Activated effector memory CD4-positive, alpha-beta T cell treated with anti-CD3 and anti-CD28 coated beads, Interleukin-2, amount 50 U/mL, for 16 hours (primary cell): Measurements from ENCODE around the gene NEUROG1.

ENCODE experiments used
- DNase-seq: peaks from one replicate; pipeline ENCODE4 v3.0.0-alpha.2; 2020

NEUROG1 gene, protein sequence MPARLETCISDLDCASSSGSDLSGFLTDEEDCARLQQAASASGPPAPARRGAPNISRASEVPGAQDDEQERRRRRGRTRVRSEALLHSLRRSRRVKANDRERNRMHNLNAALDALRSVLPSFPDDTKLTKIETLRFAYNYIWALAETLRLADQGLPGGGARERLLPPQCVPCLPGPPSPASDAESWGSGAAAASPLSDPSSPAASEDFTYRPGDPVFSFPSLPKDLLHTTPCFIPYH

DNA sequence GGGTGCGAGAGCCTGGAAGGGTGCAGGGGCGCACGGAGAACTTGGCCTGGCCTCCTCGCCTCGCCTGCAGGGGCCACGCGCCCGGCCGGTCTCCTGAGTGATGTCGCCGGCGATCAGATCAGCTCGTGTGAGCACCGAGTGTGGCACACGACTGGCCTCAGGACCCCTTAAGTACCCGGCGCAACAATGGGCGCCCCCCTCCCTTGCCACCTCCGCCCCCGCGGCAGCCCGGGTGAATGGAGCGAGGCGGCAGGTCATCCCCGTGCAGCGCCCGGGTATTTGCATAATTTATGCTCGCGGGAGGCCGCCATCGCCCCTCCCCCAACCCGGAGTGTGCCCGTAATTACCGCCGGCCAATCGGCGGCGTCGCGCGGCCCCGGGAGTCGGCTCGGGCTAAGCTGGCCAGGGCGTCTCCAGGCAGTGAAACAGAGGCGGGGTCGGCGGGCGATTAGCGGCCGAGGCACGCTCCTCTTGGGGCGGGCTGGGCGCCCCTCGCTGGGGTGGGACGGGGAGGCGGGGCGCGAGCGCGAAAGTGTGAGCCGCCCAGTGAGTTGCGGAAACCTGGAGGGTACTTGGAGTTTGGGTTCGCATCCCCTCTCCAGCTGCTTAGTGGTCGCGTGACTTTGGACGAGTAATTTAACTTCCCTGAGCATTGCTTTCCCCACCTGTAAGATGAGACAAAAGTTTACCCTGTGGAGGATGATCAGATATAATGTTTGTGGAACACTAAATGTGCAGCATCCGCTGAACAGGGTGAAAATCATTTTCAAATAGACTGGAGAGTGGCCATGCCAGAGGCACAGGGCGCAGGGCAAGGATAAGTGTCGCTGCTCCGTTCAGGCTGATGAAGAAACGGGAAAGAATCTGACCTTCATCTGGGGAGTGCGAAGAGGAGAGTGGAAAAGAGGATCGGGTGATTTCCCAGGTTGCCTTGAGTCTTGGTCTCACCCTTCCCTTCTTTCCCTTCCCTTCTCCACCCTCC is at the start of gene NEUROG1:
NEUROG1 (minus strand) TSS at position 145 of the 982 bp plus-strand sequence. CDS start 274 bp downstream, outside the sequence.
- DNase-seq, result no peak

DNA sequence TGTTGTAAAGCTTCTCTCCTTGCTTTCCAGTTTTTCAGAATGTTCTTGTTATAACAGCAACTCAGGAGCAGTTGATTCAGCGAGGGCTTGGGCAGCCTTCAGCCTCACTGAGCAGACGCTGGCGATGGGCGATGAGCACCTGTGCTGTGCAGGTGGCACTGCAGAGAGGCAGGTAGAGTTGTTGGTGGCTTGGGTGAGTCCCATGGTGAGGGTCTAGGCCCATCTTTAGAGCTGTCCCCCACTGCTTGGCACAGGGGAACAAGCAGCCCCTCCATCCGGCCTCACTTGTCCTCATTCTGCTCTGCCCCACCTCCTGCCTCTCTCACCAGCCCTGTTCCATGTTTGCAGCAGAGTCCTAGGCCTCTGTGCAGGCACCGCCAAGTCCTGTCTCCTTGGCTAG is 49.2 kb upstream of the NEUROG1 start:
- DNase-seq, result no peak

DNA sequence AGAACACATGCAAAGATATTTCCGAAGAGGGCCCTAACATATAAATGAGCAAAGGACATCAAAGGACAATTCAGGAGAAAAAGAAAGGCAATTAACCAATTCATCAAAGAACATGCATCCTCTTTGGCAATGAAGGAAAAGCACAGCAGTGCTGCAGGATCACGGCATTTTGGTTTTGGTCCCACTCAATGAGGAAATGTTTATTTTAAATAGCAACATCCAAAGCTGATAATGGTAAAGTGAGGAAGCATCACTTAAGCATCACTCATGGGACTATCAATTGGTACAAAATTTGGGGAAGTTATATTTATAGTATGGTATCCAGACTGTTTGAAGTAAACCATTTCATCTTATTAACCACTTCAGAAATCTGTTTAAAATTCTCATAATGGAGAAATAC is 48.5 kb upstream of the NEUROG1 start:
- DNase-seq, result no peak

DNA sequence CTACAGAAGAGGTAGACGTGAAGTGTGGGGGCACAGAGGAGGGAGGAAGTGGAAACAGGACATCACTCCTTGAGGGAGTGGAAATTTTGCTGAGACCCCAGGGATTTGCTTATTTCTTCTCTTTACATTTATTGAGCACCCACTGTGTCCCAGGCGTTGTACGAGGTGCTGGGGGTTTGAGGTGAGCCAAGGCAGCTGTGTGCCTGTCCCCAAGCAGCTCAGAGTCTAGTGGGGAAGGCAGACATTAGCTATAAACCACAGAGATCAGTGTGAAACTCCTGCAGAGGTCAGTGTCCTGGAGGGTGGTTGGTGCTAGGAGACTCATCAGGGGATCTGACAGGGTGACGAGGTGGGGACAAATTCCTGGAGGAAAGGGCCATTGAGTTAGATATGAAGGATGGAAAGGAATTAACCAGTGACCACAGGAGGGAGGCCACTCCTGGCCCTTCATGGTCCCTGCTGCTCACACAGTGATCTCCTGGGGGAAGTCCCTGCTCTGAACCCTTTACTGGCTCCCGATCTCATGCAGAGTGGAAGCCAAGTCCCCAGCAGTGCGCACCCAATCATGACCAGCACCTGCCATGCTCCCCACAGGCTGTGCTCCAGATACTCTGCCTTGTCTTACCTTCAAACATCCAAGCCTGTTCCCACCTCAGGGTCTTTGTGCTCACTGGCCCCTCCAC is 46.5 kb upstream of the NEUROG1 start:
- no peak for DNase-seq

DNA sequence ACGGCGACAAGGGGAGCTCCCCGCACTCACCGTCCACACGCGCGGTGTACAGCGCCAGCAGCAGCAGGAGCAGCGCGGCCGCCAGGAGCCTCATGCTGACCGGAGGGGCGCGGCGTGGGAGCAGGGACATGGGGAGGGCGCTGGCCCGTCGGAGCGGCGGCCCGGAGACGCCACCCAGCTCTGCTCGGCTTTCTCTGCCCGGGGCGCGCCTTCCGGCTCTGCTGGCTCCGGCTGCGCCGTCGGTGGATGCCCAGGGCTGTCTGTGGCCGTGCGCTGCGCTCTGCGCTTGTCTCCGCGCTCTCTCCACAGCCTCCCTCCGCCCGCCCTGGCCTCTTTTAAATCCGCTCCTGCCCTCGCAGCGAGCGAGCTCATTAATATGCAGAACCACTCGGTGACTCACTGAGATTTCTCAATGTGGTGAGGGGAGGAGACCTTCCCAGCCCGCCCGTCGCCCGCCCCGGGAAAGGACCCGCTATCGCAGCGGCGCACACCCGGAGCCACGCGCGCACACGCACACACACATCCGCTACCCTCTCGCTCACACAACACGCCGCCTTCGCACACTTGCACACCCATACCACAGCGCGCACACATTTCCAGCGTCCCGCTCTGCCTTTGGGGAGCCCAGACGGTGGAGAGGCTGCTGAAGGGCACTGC is 43.0 kb upstream of the NEUROG1 start, which contains the start of gene CXCL14:
CXCL14 (minus strand) TSS at position 307 of the 657 bp plus-strand sequence; CDS start at position 94, 213 bp downstream.
- DNase-seq, result no peak

DNA sequence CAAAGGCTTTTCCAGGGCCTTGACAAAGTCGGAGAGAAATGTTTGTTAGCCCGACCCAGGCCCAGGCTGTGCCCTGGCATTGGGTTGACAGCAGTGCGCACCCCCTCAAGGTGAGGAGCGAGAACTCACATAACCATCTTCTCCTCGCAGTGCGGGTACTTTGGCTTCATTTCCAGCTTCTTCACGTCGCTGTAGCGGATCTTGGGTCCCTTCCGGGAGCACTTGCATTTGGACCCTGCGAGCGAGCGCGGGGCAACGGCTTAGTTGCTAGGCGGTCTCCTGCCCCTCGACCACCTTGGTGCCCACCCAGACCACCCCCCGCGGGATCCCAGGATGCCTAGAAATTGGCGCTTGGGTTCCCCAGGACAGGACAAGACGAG is 42.5 kb upstream of the NEUROG1 start:
- no peak for DNase-seq

DNA sequence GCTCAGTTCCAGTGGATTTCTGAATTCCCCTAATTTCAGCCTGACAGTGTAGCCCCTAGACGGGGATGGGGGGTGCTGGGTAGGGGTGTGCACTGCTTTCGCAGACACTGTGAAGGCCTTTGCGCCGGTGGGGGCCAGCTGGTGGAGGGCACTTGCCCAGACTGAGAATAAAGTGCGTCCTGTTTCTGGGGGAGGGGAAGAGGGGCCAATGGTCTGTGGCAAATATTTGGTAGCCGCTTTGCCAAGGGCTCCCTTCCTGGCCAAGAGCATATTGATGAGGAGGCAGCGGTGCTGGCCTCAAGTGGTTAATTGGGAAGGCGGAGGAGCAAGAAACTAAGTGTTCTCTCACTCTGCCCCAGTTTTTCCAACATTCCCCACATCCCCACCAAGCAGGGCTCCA is 41.7 kb upstream of the NEUROG1 start:
- DNase-seq, result no peak

DNA sequence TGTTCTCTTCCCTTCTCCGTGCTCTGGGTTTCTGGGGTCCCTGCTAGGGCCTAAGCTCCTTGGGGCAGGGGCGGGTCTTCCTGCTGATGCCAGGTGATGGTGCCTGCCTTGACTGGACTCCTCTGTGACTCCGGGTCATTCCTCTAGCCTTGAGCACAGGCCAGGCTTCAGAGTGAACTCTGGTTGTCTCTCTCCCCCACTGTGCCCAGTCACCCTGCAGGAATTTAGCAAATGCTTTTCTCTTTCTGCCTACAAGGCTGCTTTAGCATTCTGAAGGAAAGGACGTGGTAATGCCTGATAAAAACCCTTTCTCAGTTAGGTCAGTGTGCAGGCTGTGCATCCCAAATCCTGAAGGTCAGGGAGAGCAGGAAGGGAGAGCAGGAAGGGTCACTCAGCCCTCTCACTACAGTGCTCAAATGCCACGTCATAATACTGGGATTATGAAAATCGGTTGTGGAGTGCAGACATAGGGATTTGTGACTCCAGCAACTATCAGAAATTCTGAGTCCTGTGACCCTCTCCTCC is 40.4 kb upstream of the NEUROG1 start:
- DNase-seq, result no peak

DNA sequence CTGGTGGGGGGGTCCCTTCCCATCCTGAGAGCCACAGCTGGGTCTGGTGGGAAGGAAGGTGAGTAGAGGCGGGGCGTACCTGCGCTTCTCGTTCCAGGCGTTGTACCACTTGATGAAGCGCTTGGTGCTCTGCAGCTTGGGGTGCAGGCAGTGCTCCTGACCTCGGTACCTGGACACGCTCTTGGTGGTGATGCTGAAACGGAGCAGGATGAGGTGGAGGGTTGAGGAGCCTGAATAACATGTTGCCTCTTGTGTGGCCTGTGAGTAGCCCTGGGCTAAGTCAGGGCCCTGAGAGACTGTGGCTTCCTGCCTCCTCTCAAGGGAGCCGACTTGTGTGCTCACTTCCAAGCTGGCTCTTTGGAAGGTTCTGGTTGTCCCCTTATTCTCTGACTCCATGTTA is 38.7 kb upstream of the NEUROG1 start:
- DNase-seq, result no peak

DNA sequence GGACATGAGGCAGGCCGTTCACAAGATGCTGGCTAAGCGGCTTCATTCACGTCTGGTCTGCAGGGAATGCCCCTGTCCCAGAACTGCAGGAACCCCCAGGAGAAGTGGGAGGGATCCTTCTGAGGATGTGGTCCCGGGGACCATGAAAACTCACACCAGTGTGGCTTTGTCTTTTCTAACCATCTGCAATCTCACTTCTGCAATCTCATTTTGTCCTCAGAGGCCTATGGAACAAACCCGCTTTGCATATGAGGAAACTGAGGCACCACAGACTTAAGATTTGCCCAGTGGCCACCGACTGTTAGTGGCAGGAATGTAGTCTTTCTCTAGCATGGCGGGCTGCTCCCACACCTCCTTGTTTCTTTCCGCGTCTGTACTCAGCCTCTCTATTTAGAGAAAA is 36.1 kb upstream of the NEUROG1 start:
- DNase-seq, result no peak

DNA sequence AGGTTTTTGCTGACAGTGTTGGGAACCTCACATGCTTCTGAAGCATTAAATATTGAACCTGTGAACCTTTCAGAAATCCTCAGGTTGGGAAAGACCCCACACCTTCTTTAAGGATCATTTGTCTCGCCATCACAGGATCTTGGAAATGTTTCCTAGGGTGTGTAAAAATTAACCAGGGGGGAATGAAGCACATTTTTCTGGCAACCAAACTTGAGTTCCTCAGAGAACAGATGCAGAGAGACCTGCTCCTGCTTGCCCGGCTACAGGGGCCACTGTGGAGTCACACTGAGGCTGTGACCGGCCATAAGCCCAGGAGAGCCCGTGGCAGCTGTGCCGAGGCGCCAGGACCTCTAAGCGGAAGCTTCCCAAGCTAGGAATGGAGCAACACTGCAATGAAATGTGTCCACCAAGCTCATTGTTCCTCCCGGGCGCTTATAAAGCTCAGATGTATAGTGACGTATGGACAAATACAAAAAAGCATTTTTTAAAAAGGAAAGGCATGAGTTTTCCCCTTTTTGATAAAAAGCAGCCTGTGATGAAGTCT is 35.4 kb upstream of the NEUROG1 start:
- no peak for DNase-seq

DNA sequence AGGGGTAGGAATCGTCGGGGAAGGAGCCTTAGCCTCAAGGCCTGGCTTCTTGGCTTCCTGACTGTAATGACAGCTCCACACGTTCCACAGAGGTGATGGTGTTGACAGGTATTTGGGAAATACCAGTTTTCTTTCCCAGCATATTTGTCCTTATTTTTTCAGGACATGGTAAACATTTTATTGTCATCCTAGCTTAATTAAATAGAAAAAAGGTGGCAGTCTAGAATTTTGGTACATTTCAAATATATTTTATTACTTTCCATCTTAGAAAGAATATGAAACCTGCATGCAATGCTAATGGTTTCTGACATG is 34.6 kb upstream of the NEUROG1 start:
- no peak for DNase-seq

DNA sequence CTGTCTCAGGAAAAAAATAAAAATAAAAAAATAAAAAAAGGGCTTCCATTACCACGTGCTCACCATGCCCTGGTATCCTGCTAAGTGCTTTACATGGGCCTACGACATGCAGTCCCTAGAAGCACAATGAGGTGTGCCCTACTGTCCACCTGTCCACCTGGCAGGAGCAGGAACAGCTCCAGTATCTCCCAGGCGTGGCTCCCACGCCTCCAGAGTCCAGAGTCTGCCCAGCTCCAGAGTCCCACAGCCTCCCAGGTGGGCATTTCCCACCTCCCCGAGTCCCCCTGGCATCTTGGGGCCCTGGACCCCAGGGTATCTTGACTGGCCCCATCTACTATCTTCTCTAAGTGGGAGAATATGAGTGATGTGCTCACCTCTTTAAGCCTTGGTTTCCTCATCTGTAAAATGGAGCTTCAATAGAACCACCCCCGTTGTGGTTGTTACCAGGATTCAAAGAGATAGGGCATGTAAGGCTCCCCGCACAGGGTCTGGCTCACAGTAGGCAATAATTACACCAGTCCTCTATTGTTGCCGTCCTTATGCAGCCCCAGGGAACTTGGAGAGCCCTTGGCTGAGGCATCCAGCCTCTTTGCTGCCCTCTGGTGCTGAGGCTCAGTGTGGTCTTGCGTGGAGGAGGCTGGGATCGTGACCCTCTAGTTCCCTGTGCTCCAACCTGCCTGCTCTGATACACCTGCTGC is 34.1 kb upstream of the NEUROG1 start:
- DNase-seq, result no peak

DNA sequence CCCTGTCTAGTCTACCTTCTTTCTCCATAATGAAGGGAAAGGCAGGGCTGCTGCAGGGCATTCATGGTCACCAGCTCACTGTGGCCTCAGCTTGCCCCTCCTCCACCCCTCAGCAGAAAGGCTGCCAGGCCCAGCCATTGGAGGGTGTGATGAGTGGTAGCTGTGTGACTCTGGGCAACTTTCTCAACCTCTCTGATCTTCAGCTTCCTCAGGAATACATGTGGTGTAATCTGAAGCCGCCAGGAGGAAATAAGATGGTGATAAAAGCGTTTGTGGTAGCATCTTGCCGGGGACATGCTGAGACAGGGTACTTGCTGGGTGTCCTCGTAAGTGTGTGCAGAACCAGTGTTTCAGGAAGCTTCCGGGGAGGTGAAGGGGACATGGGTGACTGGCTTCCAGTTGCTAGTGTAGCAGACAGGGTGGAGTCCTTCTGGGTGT is 33.2 kb upstream of the NEUROG1 start:
- no peak for DNase-seq

DNA sequence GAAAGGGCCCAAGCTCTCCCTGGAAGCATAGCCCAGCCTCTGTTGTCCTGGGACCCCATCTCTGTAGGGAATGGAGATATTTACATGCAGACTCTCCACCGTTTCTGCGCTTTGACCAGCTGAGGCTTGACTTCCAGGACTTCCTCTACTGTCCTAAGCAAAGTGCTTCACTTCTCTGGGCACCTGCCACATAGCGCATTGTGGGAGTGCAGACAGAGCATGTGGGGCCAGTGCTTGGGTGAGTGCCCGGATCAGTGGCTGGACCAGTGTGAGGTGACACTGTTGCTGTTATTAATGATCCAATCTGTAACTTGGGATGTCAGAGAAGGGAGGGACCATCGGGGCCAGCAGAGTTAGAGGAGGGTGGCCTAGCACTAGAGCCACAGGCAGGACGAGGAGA is 32.5 kb upstream of the NEUROG1 start:
- DNase-seq, result no peak

DNA sequence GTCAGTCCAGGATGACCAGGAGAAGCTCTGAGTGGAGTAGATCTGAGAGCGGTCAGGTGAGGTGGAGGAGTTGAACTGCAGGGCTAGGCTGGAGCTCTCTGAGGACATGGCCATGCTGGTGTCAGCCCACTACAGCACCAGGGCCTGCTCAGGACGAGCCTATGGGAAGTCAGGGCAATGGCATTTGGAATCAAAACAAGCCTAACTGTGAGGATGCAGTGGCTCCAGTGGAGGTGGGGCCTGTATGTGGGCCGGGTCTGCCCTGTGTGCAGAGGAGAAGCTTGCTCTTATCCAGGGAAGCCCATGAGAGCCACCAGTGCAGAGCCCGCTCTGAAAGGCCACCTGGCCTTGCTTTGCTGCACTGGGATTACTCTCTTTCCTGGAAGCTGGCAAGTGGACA is 31.9 kb upstream of the NEUROG1 start:
- DNase-seq, result no peak

DNA sequence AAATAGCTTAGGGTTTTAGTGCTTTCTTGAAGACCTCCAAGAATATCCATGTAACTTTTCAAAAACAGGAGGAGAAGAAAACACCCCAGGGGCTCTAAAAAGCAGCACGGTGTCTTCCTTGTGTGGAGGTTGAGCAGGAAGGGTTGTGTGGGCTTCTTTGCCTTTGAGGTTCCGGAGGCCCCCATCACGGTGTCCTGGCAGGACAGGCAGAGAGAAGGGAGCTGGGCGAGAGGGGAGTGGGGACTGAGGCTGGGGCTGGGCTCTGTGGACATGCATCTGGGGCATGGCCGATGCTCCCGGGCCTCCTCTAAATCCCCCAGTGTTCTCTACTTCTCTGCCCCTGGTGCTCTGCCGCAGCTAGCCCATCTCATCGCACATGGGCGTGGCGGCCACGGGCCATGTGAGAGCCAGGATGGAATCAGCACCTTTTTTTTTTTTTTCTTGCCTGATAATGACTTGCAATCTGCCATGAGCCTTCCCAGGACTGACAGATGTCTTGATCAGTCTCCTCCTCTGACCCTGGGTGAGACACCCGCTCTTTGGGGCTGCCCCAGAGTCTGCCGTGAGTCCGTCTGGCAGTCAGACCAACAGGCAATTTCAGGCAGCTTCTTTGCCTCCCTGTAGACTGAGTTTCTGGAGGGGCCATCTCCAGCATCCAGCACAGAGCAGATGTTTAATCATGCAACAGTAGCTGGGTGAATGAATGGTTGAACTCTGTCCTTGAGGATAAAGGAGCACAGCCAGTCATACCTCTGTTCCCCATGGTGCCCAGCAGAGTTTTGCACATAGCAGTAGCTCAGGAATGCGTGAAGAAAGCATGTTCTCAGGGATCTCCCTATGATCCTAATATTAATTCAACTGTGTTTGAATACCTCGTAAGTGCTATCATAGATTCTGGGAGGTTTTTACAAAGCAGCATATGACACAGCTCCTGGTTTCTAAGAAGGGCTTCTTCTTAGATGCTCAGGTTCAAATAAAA is 30.9 kb upstream of the NEUROG1 start:
- no peak for DNase-seq

DNA sequence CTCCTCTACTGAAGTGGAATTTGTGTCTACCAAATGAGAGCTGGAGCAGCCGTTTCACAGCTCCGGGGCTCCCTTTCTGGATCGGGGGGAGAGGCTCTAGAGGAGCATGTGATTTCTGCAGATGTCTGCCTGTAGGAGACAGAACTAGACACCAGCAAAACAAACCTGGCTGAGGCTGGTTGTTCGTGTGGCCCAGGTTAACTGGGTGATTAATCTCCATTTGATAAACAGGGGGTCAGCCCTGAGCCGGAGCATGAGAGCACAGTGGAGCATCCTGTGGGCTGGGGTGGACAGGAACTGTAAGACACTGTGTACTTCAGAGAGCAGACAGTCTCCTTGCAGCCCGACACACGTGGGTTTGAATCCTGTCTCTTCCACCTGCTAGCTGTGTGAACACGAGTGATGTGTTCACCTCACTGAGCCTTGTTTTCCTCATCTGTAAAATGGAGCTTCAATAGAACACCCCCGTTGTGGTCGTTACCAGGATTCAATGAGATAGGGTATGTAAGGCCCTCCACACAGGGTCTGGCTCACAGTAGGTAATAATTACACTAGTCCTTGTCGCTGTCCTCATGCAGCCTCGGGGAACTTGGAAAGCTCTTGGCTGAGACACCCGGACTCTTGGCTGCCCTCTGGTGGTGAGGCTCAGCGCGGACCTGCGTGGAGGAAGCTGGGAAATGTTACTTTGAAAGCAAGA is 30.1 kb upstream of the NEUROG1 start:
- peak; percentile 87 for DNase-seq

DNA sequence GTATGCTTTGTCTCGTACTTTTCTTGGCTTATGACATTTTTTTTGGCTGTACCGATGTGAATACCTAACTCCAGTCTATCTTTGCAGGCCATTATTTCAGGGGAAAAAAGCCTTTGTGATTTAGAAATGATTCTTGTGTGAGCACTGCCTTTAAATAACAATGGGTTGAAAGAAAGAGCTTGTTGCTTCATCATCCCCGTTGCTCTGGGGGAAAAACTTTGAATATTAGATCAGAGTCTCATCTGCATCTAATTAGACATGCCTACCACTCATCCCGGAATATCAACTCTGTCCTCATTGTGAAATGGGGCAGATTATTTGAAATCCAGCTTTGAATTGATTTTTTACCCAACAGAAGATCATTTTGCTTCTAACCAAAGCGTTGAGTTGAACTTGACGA is 29.5 kb upstream of the NEUROG1 start:
- DNase-seq, result no peak

DNA sequence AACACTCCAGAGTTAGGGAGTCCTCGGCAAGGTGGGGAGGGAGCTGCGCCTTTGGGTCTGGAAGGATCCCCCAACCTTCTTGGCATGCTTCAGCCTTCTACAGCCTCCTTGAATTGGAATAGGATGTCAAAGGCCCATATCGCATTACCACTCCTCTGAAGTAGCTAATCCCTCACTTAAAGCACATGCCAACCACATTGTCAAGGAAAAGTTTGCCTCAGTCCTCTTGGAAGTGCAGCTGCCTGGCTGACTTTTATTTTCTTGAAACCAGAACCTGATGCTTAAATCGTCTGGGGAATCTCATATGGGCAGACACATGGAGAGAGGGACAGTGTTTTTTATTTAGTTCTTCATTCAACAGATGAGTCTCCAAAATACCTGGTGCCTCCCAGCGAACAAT is 28.6 kb upstream of the NEUROG1 start:
- DNase-seq, result no peak
